ENCODE measurements around the gene MYCBP.

DNA sequence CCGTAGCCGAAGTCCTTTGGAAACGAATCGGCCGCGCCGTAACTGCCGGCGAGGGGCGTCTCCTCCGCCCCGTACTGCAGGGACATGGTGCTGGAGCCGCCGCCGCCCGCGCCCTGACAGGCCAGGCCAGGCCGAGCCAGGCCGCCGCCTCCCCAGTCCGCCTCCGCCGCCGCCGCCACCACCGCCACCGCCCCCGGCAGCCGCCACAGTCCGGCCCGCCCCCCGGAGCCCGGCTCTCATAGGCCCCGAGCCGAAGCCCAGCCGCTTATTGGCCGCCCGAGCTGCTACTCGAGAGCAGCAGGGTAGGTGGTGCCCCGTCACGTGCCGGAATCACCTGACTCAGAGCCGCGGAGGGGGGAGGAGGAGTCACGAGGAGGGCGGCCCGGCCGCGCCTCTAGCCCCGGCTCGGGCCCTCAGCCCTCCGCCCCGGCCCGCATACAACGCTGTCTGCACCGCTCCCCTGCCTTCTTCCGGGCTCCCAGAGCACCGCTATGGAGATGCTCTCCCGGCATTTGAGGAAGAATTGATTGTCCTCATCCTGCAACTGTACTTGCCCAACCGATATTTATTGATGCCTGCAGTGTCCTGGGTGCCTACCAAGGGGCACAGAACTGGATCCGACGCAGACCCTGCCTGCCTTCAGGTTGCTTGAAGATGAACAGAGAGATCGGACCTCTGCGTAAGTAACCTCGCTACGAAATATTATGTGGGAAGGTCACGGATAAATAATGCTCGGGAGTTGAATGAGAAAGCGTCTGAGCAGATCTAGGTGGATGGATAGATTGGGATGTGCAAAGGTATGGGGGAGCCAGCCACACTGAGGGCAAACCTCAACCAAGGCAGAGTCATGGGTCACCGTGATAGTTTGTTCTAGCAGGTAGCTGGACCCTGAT lies 13.3 kb downstream of the MYCBP start, which contains the start of gene RRAGC:
- TF ChIP-seq POLR2A (IDR thresholded peaks at IDR 0.05): peak; percentile 24
- TF ChIP-seq, protein P1, sequence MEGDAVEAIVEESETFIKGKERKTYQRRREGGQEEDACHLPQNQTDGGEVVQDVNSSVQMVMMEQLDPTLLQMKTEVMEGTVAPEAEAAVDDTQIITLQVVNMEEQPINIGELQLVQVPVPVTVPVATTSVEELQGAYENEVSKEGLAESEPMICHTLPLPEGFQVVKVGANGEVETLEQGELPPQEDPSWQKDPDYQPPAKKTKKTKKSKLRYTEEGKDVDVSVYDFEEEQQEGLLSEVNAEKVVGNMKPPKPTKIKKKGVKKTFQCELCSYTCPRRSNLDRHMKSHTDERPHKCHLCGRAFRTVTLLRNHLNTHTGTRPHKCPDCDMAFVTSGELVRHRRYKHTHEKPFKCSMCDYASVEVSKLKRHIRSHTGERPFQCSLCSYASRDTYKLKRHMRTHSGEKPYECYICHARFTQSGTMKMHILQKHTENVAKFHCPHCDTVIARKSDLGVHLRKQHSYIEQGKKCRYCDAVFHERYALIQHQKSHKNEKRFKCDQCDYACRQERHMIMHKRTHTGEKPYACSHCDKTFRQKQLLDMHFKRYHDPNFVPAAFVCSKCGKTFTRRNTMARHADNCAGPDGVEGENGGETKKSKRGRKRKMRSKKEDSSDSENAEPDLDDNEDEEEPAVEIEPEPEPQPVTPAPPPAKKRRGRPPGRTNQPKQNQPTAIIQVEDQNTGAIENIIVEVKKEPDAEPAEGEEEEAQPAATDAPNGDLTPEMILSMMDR (IDR thresholded peaks at IDR 0.05): no peak
- TF ChIP-seq EP300 (IDR thresholded peaks at IDR 0.05; ENCODE audit: low read depth): peak; percentile 44
- TF ChIP-seq POLR2AphosphoS5 (IDR thresholded peaks at IDR 0.05): peak; percentile 63 to 75 (median 73)

Data from transverse colon (tissue), 4 donors.